Effector CD8-positive, alpha-beta T cell (primary cell): Measurements from ENCODE around the gene SRGAP2C.
"Not testable (repeated sequence)": the region's sequence is repeated elsewhere in the genome, so short reads cannot be mapped to it uniquely, and the experiment has no call there.

Source experiments
- DNase-seq: peaks from one replicate; lab custom pipeline; 2025; lab: John Stamatoyannopoulos, UW

SRGAP2C gene

GRCh38 chr1:121186191-121186590, 1.4 kb downstream of the SRGAP2C start:
- DNase-seq: not testable (repeated sequence)

- DNase-seq: not testable (repeated sequence)
Measured at GRCh38 chr1:121187914-121188313, 3.1 kb downstream of the SRGAP2C start.

DNA sequence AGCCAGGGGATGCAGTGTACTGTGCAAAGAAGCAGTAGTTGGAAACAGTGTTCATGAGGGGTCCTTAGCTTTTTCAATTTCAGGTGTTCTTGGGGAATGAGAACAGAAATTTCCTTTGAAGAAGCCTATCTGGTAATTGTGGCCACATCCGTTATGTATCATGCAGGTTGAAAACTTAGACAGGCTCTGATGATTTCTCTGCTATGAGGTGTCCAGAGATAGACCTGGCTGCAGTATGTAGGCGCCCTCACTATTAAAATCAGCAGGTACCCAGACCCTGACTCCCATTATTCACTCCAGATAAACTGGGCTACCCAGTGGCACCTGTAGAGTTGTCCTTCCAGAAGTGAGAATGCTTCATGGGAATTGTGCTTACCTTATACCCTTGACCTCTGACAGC, 7.7 kb downstream of the SRGAP2C start:
- DNase-seq: not testable (repeated sequence)

GRCh38 chr1:121197095-121197882, 12.5 kb downstream of the SRGAP2C start:
- not testable (repeated sequence) for DNase-seq

DNA sequence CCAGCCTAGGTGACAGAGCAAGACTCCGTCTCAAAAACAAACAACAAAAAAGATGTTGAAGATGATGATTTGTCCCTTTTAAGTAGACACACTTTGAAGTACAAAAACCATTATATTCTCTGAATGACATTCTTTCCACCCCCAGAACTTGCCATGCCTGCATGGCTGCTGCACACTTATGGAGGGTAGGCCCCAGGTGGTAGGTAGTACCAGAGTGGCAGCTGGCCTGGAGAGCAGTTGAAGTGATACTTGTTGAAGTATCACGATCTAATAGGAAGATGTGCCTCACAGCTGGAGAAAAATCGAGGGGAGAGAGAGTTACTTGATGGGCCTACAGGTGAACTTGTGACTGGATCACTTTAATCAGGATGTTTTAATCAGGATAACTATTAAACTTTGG, 15.0 kb downstream of the SRGAP2C start:
- not testable (repeated sequence) for DNase-seq

DNA sequence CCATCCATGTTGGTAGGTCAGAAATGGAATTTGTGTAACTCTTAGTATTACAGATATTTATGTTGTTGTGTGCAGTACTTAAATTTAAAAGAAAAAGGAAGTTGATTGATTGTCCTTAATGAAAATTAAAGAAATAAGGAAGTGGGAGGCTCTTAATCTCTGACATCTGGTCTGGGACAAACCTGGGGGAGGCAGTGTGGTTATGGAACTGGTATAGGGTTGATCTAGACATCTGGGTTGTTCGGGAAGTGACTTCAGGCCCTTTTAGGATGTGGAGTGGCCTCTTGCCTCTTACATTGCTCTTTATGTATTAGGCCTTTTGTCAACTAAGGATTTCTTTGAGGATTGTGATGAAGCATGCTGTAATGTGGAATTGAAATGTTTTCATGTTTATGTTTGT, 15.5 kb downstream of the SRGAP2C start:
- not testable (repeated sequence) for DNase-seq

GRCh38 chr1:121200985-121201981, 16.5 kb downstream of the SRGAP2C start:
- DNase-seq: not testable (repeated sequence)

DNA sequence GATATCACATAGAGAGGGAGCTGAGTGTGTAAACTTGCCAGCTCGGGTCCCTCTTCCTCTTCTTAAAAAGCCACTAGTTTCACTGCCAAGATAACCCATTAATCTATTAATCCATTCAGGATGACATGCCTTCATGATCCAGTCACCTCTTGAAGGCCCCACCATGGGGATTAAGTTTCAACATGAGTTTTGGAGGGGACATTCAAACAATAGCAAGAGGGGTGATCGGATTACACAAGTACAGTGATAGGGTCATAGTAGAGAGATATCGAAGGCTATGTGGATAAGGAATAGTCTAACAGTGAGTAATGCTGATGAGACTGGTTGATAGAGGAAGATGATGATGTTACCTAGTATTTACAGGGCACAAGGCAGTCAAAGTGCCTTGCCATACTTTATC, 18.2 kb downstream of the SRGAP2C start:
- DNase-seq: not testable (repeated sequence)

- not testable (repeated sequence) for DNase-seq
Measured at GRCh38 chr1:121205786-121206711, 21.3 kb downstream of the SRGAP2C start.

DNA sequence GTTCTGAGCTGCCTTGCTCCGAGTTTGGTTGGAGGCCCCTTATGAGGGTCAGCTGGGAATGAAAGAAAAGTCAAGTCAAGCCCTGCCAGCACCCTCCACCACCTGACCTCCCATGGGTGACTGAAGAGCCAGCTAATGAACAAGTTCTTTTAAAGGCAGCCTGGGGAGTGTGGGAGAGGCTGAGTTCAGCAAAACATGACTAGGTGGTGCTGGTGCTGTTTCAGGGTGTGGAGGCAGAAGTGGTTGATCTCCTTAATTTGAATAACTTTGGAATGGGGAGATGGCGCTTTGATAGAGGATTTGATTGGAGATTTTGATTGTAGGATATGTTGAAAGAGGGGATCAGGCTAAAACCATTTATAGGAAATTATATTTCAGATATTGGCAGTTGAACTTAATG, 22.6 kb downstream of the SRGAP2C start:
- DNase-seq: not testable (repeated sequence)

- not testable (repeated sequence) for DNase-seq
Measured at GRCh38 chr1:121208375-121208774, 23.6 kb downstream of the SRGAP2C start.

- DNase-seq: not testable (repeated sequence)
Measured at GRCh38 chr1:121210778-121211177, 26.0 kb downstream of the SRGAP2C start.

DNA sequence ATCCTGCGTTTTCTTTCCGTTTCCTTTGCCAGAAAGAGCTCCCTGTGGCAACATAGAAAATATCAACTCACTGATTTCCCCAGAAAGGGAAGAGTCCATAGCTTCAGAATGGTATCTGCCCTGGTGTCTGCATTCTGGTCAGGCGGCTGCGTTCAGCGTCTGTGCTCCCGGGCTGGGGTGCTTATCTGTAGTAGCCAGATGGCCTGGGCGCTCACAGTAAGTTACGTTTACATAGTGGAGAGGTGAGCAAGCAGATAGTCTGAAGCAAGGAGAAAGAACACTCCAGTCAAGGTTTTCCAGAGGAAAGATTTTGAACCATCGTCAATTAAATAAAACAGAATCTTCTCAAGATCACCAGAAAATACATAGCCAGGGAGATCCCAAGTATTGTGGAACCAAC, 28.7 kb downstream of the SRGAP2C start:
- DNase-seq: not testable (repeated sequence)

DNA sequence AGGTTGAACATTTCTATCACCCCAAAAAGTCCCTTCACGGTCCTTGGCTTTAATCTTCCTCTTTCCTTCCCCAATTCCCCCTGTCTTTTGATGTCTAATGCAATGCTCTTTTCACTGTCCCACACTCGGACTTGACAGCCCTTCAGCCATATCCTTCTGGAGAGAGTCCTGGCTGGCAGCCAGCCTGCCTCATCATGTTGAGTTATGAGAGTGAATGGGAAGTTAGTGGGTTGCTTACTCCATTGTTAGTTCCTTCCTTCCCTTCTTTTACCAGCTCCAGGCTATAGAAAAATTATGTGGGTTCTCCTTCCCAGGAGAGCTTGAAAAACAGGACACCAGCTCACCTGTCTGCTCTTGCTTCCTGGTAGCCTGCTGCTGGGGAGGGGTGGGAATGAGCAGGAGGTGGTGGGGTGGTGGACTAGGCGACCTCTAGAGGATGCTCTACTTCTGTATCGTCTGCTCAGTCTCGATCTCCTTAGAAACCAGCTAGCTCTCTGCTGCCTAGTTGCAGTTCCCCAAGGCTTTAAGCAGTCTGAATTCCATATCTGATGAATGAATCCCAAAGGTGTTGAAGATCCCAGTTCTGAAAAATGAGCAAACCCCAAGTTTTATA, 29.9 kb downstream of the SRGAP2C start:
- not testable (repeated sequence) for DNase-seq

DNA sequence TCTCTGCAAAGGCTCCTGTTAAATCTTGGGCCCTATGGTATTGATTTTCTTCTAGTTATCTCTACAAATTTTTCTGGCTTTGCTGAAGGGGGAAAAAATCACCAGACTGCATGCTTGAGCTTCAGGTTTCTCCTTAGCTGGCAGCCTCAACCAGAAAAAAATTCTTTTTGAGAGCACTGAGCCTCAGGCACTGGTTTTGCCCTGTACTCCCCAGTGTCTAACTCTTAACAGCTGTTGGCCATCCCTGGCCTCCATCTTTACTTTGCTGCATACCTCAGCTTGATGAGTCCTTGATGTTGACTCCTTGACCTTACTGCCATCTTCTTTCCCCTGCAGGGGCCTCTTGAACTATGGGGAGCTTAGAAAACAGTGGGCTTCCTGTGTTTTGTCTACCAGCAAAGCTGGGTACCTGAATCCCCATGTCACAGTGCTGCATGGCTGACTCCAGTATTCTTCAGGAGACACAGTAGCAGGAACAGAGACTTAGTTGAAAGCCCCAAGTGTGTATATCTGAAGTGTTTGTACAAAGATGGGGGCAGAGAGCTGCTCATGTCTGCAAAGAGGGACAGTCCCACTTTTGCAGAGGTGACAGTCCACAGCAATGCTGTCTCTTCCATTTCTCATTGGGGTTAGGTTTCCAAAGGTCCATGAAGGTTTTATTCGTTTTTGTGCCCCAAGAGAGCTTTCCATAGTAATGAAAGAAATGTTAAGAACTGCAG, 31.1 kb downstream of the SRGAP2C start:
- DNase-seq: not testable (repeated sequence)

DNA sequence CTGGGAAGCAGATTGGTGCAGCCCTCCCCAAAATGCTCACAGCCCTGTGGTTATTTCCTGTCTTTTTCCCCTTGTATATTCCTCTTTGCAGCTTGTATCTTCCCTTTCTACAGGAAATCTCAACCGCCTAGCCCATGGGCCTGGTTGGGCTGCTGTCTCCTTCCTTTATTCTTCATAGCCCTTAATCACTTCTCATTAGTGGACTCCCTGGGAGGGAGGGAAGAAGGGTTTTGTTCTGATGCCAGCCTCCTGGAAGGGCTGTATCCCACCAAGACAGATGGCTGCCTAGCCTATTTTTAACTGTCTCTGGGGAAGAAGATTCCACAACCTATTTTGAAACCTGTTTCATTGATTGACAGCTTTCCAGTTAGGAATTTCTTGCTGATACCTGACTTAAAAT, 31.9 kb downstream of the SRGAP2C start:
- DNase-seq: not testable (repeated sequence)

DNA sequence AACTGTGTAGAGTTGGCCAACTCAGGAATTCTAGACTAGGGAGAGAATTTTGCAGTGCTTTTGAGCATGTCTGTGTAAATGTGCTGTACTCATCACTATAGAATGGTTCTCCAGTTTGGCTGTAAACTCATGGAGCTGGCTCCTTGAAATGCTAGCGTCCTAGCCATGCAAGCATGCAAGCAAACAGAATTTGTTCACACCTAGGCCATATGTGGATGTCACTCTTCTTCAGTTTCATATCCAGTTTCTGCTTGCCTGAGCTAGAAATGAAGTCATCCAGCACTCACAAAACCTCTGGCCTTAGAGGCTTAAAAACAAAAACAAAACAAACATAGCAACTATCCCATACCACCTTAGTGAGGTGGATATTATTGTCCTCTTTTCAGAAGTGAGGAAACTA, 37.0 kb downstream of the SRGAP2C start:
- not testable (repeated sequence) for DNase-seq

GRCh38 chr1:121224714-121225113, 39.9 kb downstream of the SRGAP2C start:
- not testable (repeated sequence) for DNase-seq

DNA sequence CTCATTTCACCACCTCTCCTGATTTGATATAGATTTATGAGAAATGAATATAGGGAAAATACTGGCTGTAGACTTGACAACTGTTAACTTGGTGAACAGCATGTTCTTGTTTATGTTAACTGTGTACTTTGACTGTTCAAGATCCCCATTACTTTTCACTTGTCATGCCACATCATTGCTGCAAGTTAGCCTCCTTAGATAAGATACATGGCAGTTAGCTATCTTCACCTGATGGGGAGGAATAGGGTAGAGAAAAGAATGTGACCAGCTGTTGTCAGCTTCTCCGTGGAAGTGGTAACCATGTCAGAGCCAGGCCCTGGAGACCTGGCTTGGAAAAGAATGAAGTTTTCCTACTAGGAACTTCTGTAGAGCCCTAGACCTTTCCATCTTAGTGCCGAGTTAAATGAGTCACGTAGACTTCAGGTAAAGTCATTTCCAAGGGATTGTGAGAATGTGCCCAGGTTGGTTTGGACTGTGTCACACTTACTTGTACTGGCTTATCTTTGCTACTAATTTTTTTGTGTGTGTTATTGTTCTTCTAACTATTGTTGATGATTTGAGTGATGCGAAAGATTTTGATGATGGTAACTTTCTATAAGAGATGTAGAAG, 41.6 kb downstream of the SRGAP2C start:
- not testable (repeated sequence) for DNase-seq

GRCh38 chr1:121226925-121227324, 42.1 kb downstream of the SRGAP2C start:
- not testable (repeated sequence) for DNase-seq
